Testis (tissue), 2 donors: Measurements from ENCODE around the gene SLC26A9.

ENCODE experiments used
- POLR2A ChIP-seq: fragments of 450-650 bp; IDR thresholded peaks from one replicate; pipeline ENCODE4 v1.6.1; 2017; ENCODE audit warnings: antibody characterized with exemption, mild to moderate bottlenecking, moderate library complexity
- TF ChIP-seq, protein P1 (sequence below), 3 experiments: fragments of 450-650 bp in 2 of 3; fragments of 200-600 bp in 1 of 3; sonication (generic) in 1 of 3; IDR thresholded peaks; one replicate each; pipeline ENCODE4 v1.5.1; 2016 to 2019; ENCODE audit warnings: antibody characterized with exemption in 3 of 3, mild to moderate bottlenecking in 2 of 3, moderate library complexity in 1 of 3

DNA sequence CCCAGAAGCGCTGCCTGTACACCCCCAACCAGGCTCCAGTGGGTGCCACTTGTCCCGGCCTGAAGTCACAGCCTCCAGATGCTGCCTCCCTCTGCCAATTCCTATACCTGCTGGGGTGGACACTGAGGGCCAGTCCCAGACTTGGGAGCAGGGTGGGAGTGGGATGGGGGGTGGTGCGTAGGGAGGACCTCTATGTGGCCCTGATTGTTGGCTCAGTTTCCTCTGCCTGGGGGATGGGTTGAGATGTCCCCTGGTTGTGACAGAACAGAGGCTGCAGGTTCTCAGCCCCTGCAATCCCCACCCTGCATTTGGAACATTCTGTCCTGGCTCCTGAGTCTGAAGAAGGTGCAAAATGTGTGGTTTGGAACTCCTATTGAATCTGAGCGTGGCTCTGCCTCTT is 32.8 kb upstream of the SLC26A9 start:
- TF ChIP-seq, protein P1, sequence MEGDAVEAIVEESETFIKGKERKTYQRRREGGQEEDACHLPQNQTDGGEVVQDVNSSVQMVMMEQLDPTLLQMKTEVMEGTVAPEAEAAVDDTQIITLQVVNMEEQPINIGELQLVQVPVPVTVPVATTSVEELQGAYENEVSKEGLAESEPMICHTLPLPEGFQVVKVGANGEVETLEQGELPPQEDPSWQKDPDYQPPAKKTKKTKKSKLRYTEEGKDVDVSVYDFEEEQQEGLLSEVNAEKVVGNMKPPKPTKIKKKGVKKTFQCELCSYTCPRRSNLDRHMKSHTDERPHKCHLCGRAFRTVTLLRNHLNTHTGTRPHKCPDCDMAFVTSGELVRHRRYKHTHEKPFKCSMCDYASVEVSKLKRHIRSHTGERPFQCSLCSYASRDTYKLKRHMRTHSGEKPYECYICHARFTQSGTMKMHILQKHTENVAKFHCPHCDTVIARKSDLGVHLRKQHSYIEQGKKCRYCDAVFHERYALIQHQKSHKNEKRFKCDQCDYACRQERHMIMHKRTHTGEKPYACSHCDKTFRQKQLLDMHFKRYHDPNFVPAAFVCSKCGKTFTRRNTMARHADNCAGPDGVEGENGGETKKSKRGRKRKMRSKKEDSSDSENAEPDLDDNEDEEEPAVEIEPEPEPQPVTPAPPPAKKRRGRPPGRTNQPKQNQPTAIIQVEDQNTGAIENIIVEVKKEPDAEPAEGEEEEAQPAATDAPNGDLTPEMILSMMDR (IDR thresholded peaks at IDR 0.05) = no peak
- TF ChIP-seq POLR2A = no peak
